ENCODE results near the gene ACOX3. TPM values are rescaled to one million over a fixed set of nuclear protein-coding genes. Genes with fewer than 3 reads are reported as not detected.

The ACOX3 gene
- total and polyA plus RNA-seq, 9 of the 15 experiments (the other 6 are each of a cell fraction or from before 2014, with no cell fraction given): 0.68 to 7.3 (median 3.7) TPM

DNA sequence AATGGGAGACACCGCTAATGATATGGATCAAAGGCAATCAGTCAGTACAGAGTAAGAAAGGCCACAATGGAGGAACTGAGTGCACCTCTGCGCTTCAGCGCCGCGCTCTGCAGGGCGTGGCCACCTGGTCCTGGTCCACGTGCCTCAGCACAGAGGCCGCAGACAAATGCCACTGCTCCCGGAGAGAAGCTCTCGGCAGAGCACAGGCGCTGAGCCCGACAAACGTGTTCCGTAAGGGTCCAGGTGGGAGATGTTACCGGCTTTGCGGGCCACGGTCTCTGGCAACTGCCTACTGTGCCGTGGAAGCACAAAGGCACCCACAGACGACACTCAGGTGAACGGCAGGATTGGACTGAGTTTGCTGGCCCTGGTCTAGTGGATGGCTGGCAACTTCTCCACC, 68.9 kb downstream of the ACOX3 start:
- H3K27me3 ChIP-seq (ENCODE audit: control insufficient read depth in 2 of 2, insufficient read depth in 2 of 2, low read length in 2 of 2): peaks cover 7 to 70% of the 10 kb centered on the region in 2 experiments; a peak in 4 of 5 replicates
- 24% methylated on average over 20 of the region's 20 CpGs for WGBS (ENCODE audit: insufficient coverage, low coverage, missing lambda C conversion rate)
- TF ChIP-seq, protein P1, sequence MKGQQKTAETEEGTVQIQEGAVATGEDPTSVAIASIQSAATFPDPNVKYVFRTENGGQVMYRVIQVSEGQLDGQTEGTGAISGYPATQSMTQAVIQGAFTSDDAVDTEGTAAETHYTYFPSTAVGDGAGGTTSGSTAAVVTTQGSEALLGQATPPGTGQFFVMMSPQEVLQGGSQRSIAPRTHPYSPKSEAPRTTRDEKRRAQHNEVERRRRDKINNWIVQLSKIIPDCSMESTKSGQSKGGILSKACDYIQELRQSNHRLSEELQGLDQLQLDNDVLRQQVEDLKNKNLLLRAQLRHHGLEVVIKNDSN (CRISPR knock-in tag; IDR thresholded peaks at IDR 0.05): peak; percentile 28; the same call in 1 of the 2 replicates
- 0 out of 2 replicates have a peak, but pooled peaks have one; percentile 23 for TF ChIP-seq POLR2G (IDR thresholded peaks at IDR 0.05; ENCODE audit: low read depth, low read length)
- no peak for TF ChIP-seq TAF15 (IDR thresholded peaks at IDR 0.05; ENCODE audit: low read depth, low read length)
- H3K36me3 ChIP-seq (ENCODE audit: control insufficient read depth, insufficient read depth, low read length): no peaks in the 10 kb centered on the region
- intact Hi-C loops (cut with micrococcal nuclease) (no loop called here), in situ Hi-C loops (cut with MboI) (no loop called here)
- H4K20me1 ChIP-seq (replicated peaks; ENCODE audit: control insufficient read depth, insufficient read depth, low read length): no peaks in the 10 kb centered on the region
- peaks cover 0 to 16% of the 10 kb centered on the region in 2 experiments; a peak in 2 of 5 replicates for H3K4me1 ChIP-seq (replicated peaks in 1 of 2; ENCODE audit: control insufficient read depth in 2 of 2, insufficient read depth in 2 of 2, low read length in 2 of 2)
- H3K4me2 ChIP-seq (ENCODE audit: insufficient read depth, low read length): no peak overlapping the region
- H3K9me3 ChIP-seq (replicated peaks; ENCODE audit: control insufficient read depth, insufficient read depth, low read depth, low read length): no peaks in the 10 kb centered on the region
- DNase-seq (ENCODE audit: extremely low read depth in 1 of 4, low spot score in 3 of 4): peak in 2 of 4 experiments; percentile 25 to 26
- H3K9ac ChIP-seq (ENCODE audit: insufficient read depth in 1 of 2, low read depth in 2 of 2, low read length in 2 of 2): no peak overlapping the region
- H3K9me1 ChIP-seq (ENCODE audit: control insufficient read depth, insufficient read depth, low read length): no peaks in the 10 kb centered on the region
- H2AFZ ChIP-seq (ENCODE audit: low read depth, low read length): no peak overlapping the region
- POLR2A ChIA-PET: interaction anchor here (0.6 kb wide), 1 partner anchor 187 kb away, joined by 3 read pairs; no protein-coding TSS in a partner anchor
- FAIRE-seq: no peak
- BruUV-seq (replicated peaks): no TSS peak
- no peak for ATAC-seq
- H3K27ac ChIP-seq (ENCODE audit: extremely low read depth, low read depth, low read length): no peak overlapping the region
- H3K4me3 ChIP-seq: no peak overlapping the region
- CTCF ChIA-PET (ENCODE audit: low intra/inter-chr PET ratio): no interaction called here
- no peaks in the 10 kb centered on the region for H3K79me2 ChIP-seq (ENCODE audit: control insufficient read depth, insufficient read depth, low read length)

All from K562 (cell line).